Liver (tissue), 9 donors: ENCODE data around the gene TMEM135. TPM values are rescaled to one million over a fixed set of nuclear protein-coding genes. Genes with fewer than 3 reads are reported as not detected.

Experiments used
- DNase-seq: peaks from one replicate; pipeline ENCODE4 v3.0.0-alpha.2; 2017; ENCODE audit warnings: low spot score
- H3K27ac ChIP-seq, 2 donors: one replicate each; pipeline ENCODE4 v1.7.0; 2013; ENCODE audit warnings: inconsistent platforms in 2 of 2, low read length in 2 of 2, control low read depth in 1 of 2, low read depth in 1 of 2, mild to moderate bottlenecking in 1 of 2
- H3K27me3 ChIP-seq, 4 donors: one replicate each; pipeline versions ENCODE4 v1.6.1 to v1.7.0; 2013; ENCODE audit warnings: low read length in 3 of 4, inconsistent platforms in 1 of 4, mild to moderate bottlenecking in 1 of 4, moderate library complexity in 1 of 4; ENCODE audit not compliant: control insufficient read depth in 4 of 4, insufficient read depth in 4 of 4
- H3K36me3 ChIP-seq, 4 donors: one replicate each; pipeline versions ENCODE4 v1.6.1 to v1.7.0; 2013; ENCODE audit warnings: low read length in 3 of 4, mild to moderate bottlenecking in 3 of 4, low read depth in 1 of 4, moderate library complexity in 1 of 4; ENCODE audit not compliant: control insufficient read depth in 4 of 4, insufficient read depth in 3 of 4
- H3K4me1 ChIP-seq, 4 donors: one replicate each; pipeline versions ENCODE4 v1.6.1 to v1.7.0; 2013; ENCODE audit warnings: low read length in 3 of 4, mild to moderate bottlenecking in 3 of 4, moderate library complexity in 1 of 4; ENCODE audit not compliant: control insufficient read depth in 4 of 4, insufficient read depth in 4 of 4
- H3K4me3 ChIP-seq, 3 donors: one replicate each; pipeline versions ENCODE4 v1.6.1 to v1.7.0; 2013; ENCODE audit warnings: low read length in 3 of 3, control low read depth in 1 of 3, low read depth in 1 of 3, mild to moderate bottlenecking in 1 of 3
- H3K9ac ChIP-seq, 2 donors: one replicate each; pipeline ENCODE4 v1.7.0; 2013; ENCODE audit warnings: low read length in 2 of 2, mild to moderate bottlenecking in 2 of 2, moderate library complexity in 2 of 2, control low read depth in 1 of 2, low read depth in 1 of 2
- H3K9me3 ChIP-seq, 4 donors: one replicate each; pipeline versions ENCODE4 v1.6.1 to v1.7.0; 2013; ENCODE audit warnings: low read length in 3 of 4; ENCODE audit not compliant: control insufficient read depth in 4 of 4
- EGR1 ChIP-seq, 2 donors: IDR thresholded peaks; 2 replicates each; pipeline ENCODE4 v1.6.1; 2016 to 2018; ENCODE audit warnings: antibody characterized with exemption in 2 of 2, low read depth in 2 of 2
- FOXA1 ChIP-seq: IDR thresholded peaks from 2 replicates; pipeline ENCODE4 v1.6.1; 2016; ENCODE audit warnings: antibody characterized with exemption
- GABPA ChIP-seq, 2 donors: IDR thresholded peaks in 1 of 2; conservative IDR thresholded peaks in 1 of 2; 2 replicates each; pipeline ENCODE4 v1.6.1; 2016; ENCODE audit warnings: antibody characterized with exemption in 2 of 2, mild to moderate bottlenecking in 1 of 2, moderate library complexity in 1 of 2
- HNF4A ChIP-seq, 2 donors: conservative IDR thresholded peaks; 2 replicates each; pipeline ENCODE4 v1.6.1; 2016; ENCODE audit warnings: antibody characterized with exemption in 2 of 2, mild to moderate bottlenecking in 2 of 2
- HNF4G ChIP-seq: IDR thresholded peaks from 2 replicates; pipeline ENCODE4 v1.6.1; 2016; ENCODE audit warnings: antibody characterized with exemption
- JUND ChIP-seq, 2 donors: IDR thresholded peaks; 2 replicates each; pipeline ENCODE4 v1.6.1; 2016; ENCODE audit warnings: antibody characterized with exemption in 2 of 2
- MAX ChIP-seq: IDR thresholded peaks from 2 replicates; pipeline ENCODE4 v1.6.1; 2016; ENCODE audit warnings: antibody characterized with exemption
- NR2F2 ChIP-seq: IDR thresholded peaks from 2 replicates; pipeline ENCODE4 v1.6.1; 2016; ENCODE audit warnings: antibody characterized with exemption
- RAD21 ChIP-seq, 2 donors: IDR thresholded peaks; 2 replicates each; pipeline ENCODE4 v1.6.1; 2016; ENCODE audit warnings: antibody characterized with exemption in 2 of 2, mild to moderate bottlenecking in 2 of 2
- RXRA ChIP-seq, 2 donors: IDR thresholded peaks; 2 replicates each; pipeline ENCODE4 v1.6.1; 2017 to 2018; ENCODE audit warnings: antibody characterized with exemption in 2 of 2, mild to moderate bottlenecking in 1 of 2
- TAF1 ChIP-seq: conservative IDR thresholded peaks from 2 replicates; pipeline ENCODE4 v1.6.1; 2016; ENCODE audit warnings: antibody characterized with exemption, mild to moderate bottlenecking
- YY1 ChIP-seq: IDR thresholded peaks from 2 replicates; pipeline ENCODE4 v1.6.1; 2016; ENCODE audit warnings: antibody characterized with exemption, mild to moderate bottlenecking
- WGBS: extraction: QIAGEN DNeasy Blood & Tissue Kit; methylation state at CpG from one replicate; pipeline ENCODE4 v1.1.7; 2013; 5-methylcytosine and 5-hydroxymethylcytosine counted together
- polyA plus RNA-seq, 2 donors: library from polyadenylated mRNA; stranded (reverse) in 1 of 2; unstranded in 1 of 2; fragments of 200-250 nt in 1 of 2; fragments of >200 nt in 1 of 2; fragmentation: Nextera tagmentation in 1 of 2; extraction: Ambion mirVana in 1 of 2; gene quantifications; one replicate each; pipeline versions ENCODE4 v1.2.1 to v1.2.3, GENCODE V29; 2013 to 2015
- total RNA-seq, 2 donors: library from RNA; depleted of rRNA; stranded (reverse); fragments of >200 nt; gene quantifications; one replicate each; pipeline ENCODE4 v1.2.3, GENCODE V29; 2014
- TF ChIP-seq, protein P1 (sequence below): fragments of 150-350 bp; IDR thresholded peaks from 2 replicates; pipeline ENCODE4 v1.5.1; 2017; ENCODE audit warnings: improper control_type of control experiment, low read depth, low read length; ENCODE audit not compliant: missing input control
- TF ChIP-seq, protein P2 (sequence below): IDR thresholded peaks from 2 replicates; pipeline ENCODE4 v1.6.1; 2016; ENCODE audit warnings: antibody characterized with exemption, mild to moderate bottlenecking
- donor health status: healthy.
- donor health status: healthy.
- donor health status: healthy.
- donor health status: healthy.
- donor health status: healthy.

The TMEM135 gene
- total and polyA plus RNA-seq, 4 donors: 10.0 to 38.9 (median 23.5) TPM

- WGBS: 99% methylated on average over 1 of the region's 1 CpG
- Histone ChIP-seq H3K9me3 (no peaks in the 10 kb centered on the region), H3K4me1 (no peaks in the 10 kb centered on the region), H3K9ac (no peak overlapping the region), H3K4me3 (no peak overlapping the region), H3K27ac (no peak overlapping the region), H3K36me3 (no peaks in the 10 kb centered on the region), H3K27me3 (no peaks in the 10 kb centered on the region)
- no peak for DNase-seq
- TF ChIP-seq MAX (no peak), RXRA (IDR thresholded peaks at IDR 0.05) (no peak), EGR1 (IDR thresholded peaks at IDR 0.05; ENCODE audit: low read depth in 2 of 2) (no peak), TAF1 (no peak), RAD21 (IDR thresholded peaks at IDR 0.05) (no peak), FOXA1 (no peak)
- TF ChIP-seq, protein P1, sequence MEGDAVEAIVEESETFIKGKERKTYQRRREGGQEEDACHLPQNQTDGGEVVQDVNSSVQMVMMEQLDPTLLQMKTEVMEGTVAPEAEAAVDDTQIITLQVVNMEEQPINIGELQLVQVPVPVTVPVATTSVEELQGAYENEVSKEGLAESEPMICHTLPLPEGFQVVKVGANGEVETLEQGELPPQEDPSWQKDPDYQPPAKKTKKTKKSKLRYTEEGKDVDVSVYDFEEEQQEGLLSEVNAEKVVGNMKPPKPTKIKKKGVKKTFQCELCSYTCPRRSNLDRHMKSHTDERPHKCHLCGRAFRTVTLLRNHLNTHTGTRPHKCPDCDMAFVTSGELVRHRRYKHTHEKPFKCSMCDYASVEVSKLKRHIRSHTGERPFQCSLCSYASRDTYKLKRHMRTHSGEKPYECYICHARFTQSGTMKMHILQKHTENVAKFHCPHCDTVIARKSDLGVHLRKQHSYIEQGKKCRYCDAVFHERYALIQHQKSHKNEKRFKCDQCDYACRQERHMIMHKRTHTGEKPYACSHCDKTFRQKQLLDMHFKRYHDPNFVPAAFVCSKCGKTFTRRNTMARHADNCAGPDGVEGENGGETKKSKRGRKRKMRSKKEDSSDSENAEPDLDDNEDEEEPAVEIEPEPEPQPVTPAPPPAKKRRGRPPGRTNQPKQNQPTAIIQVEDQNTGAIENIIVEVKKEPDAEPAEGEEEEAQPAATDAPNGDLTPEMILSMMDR: no peak
Measured at GRCh38 chr11:87116185-87116584, 78.5 kb downstream of the TMEM135 start.

GRCh38 chr11:87120937-87121336 is 83.2 kb downstream of the TMEM135 start:
- Histone ChIP-seq H3K9me3 (no peaks in the 10 kb centered on the region), H3K36me3 (no peaks in the 10 kb centered on the region), H3K4me1 (no peaks in the 10 kb centered on the region), H3K27ac (no peak overlapping the region), H3K9ac (no peak overlapping the region), H3K4me3 (no peak overlapping the region), H3K27me3 (no peaks in the 10 kb centered on the region)
- TF ChIP-seq TAF1 (no peak), FOXA1 (no peak), YY1 (no peak), HNF4G (no peak), EGR1 (IDR thresholded peaks at IDR 0.05; ENCODE audit: low read depth in 2 of 2) (no peak), GABPA (IDR thresholded peaks at IDR 0.05 in 1 of 2, conservative IDR thresholded peaks at IDR 0.05 in 1 of 2) (no peak), NR2F2 (no peak), HNF4A (conservative IDR thresholded peaks at IDR 0.05) (no peak), JUND (IDR thresholded peaks at IDR 0.05) (no peak), MAX (no peak)
- TF ChIP-seq, protein P2, sequence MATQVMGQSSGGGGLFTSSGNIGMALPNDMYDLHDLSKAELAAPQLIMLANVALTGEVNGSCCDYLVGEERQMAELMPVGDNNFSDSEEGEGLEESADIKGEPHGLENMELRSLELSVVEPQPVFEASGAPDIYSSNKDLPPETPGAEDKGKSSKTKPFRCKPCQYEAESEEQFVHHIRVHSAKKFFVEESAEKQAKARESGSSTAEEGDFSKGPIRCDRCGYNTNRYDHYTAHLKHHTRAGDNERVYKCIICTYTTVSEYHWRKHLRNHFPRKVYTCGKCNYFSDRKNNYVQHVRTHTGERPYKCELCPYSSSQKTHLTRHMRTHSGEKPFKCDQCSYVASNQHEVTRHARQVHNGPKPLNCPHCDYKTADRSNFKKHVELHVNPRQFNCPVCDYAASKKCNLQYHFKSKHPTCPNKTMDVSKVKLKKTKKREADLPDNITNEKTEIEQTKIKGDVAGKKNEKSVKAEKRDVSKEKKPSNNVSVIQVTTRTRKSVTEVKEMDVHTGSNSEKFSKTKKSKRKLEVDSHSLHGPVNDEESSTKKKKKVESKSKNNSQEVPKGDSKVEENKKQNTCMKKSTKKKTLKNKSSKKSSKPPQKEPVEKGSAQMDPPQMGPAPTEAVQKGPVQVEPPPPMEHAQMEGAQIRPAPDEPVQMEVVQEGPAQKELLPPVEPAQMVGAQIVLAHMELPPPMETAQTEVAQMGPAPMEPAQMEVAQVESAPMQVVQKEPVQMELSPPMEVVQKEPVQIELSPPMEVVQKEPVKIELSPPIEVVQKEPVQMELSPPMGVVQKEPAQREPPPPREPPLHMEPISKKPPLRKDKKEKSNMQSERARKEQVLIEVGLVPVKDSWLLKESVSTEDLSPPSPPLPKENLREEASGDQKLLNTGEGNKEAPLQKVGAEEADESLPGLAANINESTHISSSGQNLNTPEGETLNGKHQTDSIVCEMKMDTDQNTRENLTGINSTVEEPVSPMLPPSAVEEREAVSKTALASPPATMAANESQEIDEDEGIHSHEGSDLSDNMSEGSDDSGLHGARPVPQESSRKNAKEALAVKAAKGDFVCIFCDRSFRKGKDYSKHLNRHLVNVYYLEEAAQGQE: no peak
- no peak for DNase-seq
- WGBS: 97% methylated on average over 1 of the region's 1 CpG
